MM.1S (cell line): ENCODE measurements around the gene NELL2.

Source experiments
- DNase-seq: peaks from one replicate; pipeline ENCODE4 v3.0.0-alpha.2; 2015
- H2AFZ ChIP-seq: fragments of 300-600 bp; sonication (generic); 2 replicates; pipeline ENCODE4 v1.6.0; 2016; ENCODE audit warnings: antibody characterized with exemption, low read length
- H3F3A ChIP-seq: fragments of 300-600 bp; sonication (generic); 2 replicates; pipeline ENCODE4 v1.6.1; 2016; ENCODE audit warnings: mild to moderate bottlenecking, antibody characterized with exemption, low read length, moderate library complexity, mixed read lengths; ENCODE audit not compliant: insufficient read depth
- H3K27ac ChIP-seq: fragments of 300-600 bp; sonication (generic); 2 replicates; pipeline ENCODE4 v1.5.1; 2016; ENCODE audit warnings: mild to moderate bottlenecking, low read length
- H3K27me3 ChIP-seq: fragments of 300-600 bp; sonication (generic); replicated peaks from 2 replicates; pipeline ENCODE4 v1.6.0; 2016; ENCODE audit warnings: low read length; ENCODE audit not compliant: insufficient read depth
- H3K36me3 ChIP-seq: fragments of 300-600 bp; sonication (generic); replicated peaks from 2 replicates; pipeline ENCODE4 v1.6.1; 2016; ENCODE audit warnings: mild to moderate bottlenecking, low read length, mixed read lengths; ENCODE audit not compliant: insufficient read depth
- H3K4me1 ChIP-seq: fragments of 300-600 bp; sonication (generic); 2 replicates; pipeline ENCODE4 v1.6.1; 2016; ENCODE audit warnings: low read length, mixed read lengths
- H3K4me2 ChIP-seq: fragments of 300-600 bp; sonication (generic); 2 replicates; pipeline ENCODE4 v1.6.0; 2016; ENCODE audit warnings: low read depth, low read length
- H3K4me3 ChIP-seq: fragments of 300-600 bp; sonication (generic); 2 replicates; pipeline ENCODE4 v1.5.1; 2016; ENCODE audit warnings: low read length, mixed read lengths
- H3K79me2 ChIP-seq: fragments of 300-600 bp; sonication (generic); 2 replicates; pipeline ENCODE4 v1.6.1; 2016; ENCODE audit warnings: mixed run types, low read length, mixed read lengths
- H3K9ac ChIP-seq: fragments of 300-600 bp; sonication (generic); 2 replicates; pipeline ENCODE4 v1.6.1; 2016; ENCODE audit warnings: low read length, mixed read lengths
- H3K9me2 ChIP-seq: fragments of 300-600 bp; sonication (generic); replicated peaks from 2 replicates; pipeline ENCODE4 v1.6.1; 2016; ENCODE audit warnings: mild to moderate bottlenecking, low read length, mixed read lengths; ENCODE audit not compliant: insufficient read depth
- H3K9me3 ChIP-seq: fragments of 300-600 bp; sonication (generic); replicated peaks from 2 replicates; pipeline ENCODE4 v1.6.1; 2016; ENCODE audit warnings: mild to moderate bottlenecking, low read length, mixed read lengths; ENCODE audit not compliant: insufficient read depth
- H4K20me1 ChIP-seq: fragments of 300-600 bp; sonication (generic); 2 replicates; pipeline ENCODE4 v1.6.1; 2016; ENCODE audit warnings: mild to moderate bottlenecking, low read length, moderate library complexity, mixed read lengths; ENCODE audit not compliant: insufficient read depth
- CTCF ChIP-seq: fragments of 300-600 bp; sonication (generic); IDR thresholded peaks from 2 replicates; pipeline ENCODE4 v1.5.1; 2016; ENCODE audit warnings: antibody characterized with exemption, low read length, mixed read lengths
- EZH2 ChIP-seq: fragments of 300-600 bp; sonication (generic); optimal IDR thresholded peaks from 2 replicates; pipeline ENCODE3; 2017; ENCODE audit warnings: low read depth, mild to moderate bottlenecking, antibody characterized with exemption, low read length, mixed read lengths
- EZH2phosphoT487 ChIP-seq: fragments of 300-600 bp; sonication (generic); IDR thresholded peaks from 2 replicates; pipeline ENCODE4 v1.6.1; 2018; ENCODE audit warnings: antibody characterized with exemption, low read length

NELL2 gene

GRCh38 chr12:44795970-44796369 lies 80.1 kb downstream of the NELL2 start:
- Histone ChIP-seq H3K4me2 (no peak overlapping the region), H3K4me3 (no peak overlapping the region), H3K27ac (no peak overlapping the region), H3K79me2 (no peaks in the 10 kb centered on the region), H3K36me3 (no peaks in the 10 kb centered on the region), H3K9me2 (no peaks in the 10 kb centered on the region), H3F3A (no peaks in the 10 kb centered on the region), H3K4me1 (no peaks in the 10 kb centered on the region), H3K9ac (no peak overlapping the region), H4K20me1 (no peaks in the 10 kb centered on the region), H3K9me3 (no peaks in the 10 kb centered on the region), H3K27me3 (no peaks in the 10 kb centered on the region), H2AFZ (no peak overlapping the region)
- TF ChIP-seq EZH2phosphoT487 (no peak), EZH2 (no peak), CTCF (no peak)
- no peak for DNase-seq

- no peaks in the 10 kb centered on the region for H3K79me2 ChIP-seq
- H3K27me3 ChIP-seq: no peaks in the 10 kb centered on the region
- no peak overlapping the region for H3K27ac ChIP-seq
- H3K4me2 ChIP-seq: no peak overlapping the region
- TF ChIP-seq CTCF (no peak), EZH2phosphoT487 (no peak), EZH2 (no peak)
- no peaks in the 10 kb centered on the region for H4K20me1 ChIP-seq
- no peak overlapping the region for H3K9ac ChIP-seq
- no peak overlapping the region for H2AFZ ChIP-seq
- H3K4me3 ChIP-seq: no peak overlapping the region
- H3K4me1 ChIP-seq: no peaks in the 10 kb centered on the region
- H3K36me3 ChIP-seq: no peaks in the 10 kb centered on the region
- H3K9me3 ChIP-seq: no peaks in the 10 kb centered on the region
- DNase-seq: no peak
- no peaks in the 10 kb centered on the region for H3K9me2 ChIP-seq
- no peaks in the 10 kb centered on the region for H3F3A ChIP-seq
Observed at GRCh38 chr12:44788731-44789130, 87.4 kb downstream of the NELL2 start.

- Histone ChIP-seq H4K20me1 (no peaks in the 10 kb centered on the region), H3K4me1 (no peaks in the 10 kb centered on the region), H3K9ac (no peak overlapping the region), H3K4me3 (no peak overlapping the region), H3K9me3 (no peaks in the 10 kb centered on the region), H3K79me2 (no peaks in the 10 kb centered on the region), H2AFZ (no peak overlapping the region), H3K9me2 (no peaks in the 10 kb centered on the region), H3F3A (no peaks in the 10 kb centered on the region), H3K27ac (no peak overlapping the region), H3K36me3 (no peaks in the 10 kb centered on the region), H3K4me2 (no peak overlapping the region), H3K27me3 (no peaks in the 10 kb centered on the region)
- no peak for DNase-seq
- TF ChIP-seq CTCF (no peak), EZH2phosphoT487 (no peak), EZH2 (no peak)
Observed at GRCh38 chr12:44780221-44780790, 95.8 kb downstream of the NELL2 start.
